HG03108 (cell line): Measurements from ENCODE around the gene DISC1.

Source experiments
- ATAC-seq: cut with Tn5 transposase; IDR thresholded peaks from one replicate; pipeline ENCODE4 v1.9.1; 2021; ENCODE audit warnings: moderate library complexity; ENCODE audit not compliant: unreplicated experiment

The DISC1 gene

GRCh38 chr1:231694465-231695077 is 68.0 kb downstream of the DISC1 start:
- no peak for ATAC-seq

DNA sequence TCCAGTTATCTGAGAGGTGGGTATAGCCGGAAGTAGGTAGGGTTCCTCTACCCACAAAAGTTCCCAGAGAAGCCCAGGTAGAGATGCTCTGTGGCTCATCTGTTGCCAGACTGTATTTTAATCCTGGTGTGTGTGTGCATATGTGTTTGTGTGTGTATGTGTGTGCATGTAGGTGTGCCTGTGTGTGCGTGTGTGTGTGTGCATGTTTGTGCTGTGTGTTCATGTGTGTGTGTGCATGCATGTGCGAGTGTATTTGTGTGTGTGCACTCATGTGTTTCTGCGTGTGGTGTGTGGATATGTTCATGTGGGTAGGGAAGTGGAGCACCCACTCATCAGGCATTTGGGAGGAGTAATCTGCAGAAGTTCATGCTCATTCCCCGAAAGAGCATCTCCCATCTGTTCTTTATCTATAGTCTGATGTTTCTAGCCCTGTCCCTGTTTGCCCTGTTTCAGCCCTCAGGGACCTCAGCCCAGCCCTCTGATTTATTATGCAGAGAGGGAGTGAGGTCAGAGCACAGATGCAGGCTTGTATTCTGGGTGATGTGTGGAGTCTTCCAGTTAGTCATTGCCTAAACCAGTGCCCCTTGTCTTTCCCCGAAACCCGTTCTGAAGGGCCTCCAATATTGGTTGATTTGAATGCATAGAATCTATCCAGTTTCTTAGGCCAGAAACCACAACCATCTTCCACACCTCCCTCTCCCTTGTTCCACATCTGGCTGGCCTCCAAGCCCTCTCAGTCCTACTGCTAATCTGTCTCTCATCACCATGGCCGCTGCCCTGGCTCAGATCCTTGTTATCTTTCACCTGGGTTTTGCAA is 69.1 kb downstream of the DISC1 start:
- ATAC-seq, result no peak

DNA sequence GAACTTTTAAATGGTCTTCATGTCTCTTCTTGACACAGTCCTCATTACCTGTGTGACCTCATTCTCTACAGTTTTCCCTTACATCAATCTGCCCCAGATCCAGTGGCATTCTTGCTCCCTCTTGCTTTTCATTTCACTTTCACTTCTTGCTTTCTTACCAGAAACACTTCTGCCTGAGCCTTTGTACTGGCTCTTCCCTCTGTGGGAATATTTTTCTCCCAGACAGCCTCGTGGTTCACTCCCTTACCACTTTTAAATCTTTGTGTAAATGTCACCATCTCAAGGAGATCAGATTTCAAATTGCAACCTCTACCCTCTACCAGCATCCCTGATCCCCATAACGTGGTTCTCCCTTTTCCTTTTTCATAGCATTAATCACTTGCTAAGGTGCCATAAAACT is 73.2 kb downstream of the DISC1 start:
- no peak for ATAC-seq

DNA sequence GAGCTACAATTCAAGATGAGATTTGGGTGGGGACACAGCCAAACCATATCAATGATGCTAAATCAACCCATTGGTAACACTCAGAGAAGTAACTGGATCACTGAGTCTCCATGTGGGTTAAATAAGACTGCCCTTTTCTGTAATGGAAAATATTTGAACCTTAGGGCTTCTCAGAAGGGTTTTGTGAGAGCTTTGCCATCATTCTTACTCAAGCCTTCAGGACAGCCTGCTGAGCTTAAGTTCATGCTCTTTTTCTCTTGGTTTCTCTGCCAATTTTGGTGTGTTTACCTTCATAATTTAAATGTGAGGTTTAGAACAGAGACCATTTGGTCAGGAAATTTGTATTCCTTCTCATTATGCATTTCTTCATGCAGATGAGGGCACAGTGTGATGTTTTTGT is 74.7 kb downstream of the DISC1 start:
- no peak for ATAC-seq

- ATAC-seq, result no peak
Observed at GRCh38 chr1:231702331-231702730, 75.7 kb downstream of the DISC1 start.

GRCh38 chr1:231702804-231703203 is 76.2 kb downstream of the DISC1 start:
- ATAC-seq, result no peak

- no peak for ATAC-seq
Observed at GRCh38 chr1:231705806-231706760, 79.5 kb downstream of the DISC1 start.

GRCh38 chr1:231706934-231707333 is 80.3 kb downstream of the DISC1 start:
- no peak for ATAC-seq

DNA sequence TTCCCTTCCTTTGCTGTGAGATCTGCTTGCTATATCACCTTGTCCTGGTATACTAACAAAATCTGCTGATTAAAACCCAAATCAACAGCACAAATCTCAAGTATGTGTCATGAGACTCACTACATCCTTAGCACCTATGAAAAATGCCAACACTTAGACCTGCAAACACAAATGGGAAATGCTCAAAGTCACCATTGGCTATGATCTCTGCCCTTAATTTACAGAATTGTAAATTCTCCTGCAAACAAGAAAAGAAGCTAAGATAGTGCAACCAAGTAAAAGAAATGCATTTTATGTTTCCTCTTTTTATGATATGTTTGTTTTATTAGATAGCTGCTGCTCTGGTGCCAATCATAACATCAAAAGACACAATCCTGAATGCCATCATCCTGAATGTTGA is 80.8 kb downstream of the DISC1 start:
- ATAC-seq, result no peak

DNA sequence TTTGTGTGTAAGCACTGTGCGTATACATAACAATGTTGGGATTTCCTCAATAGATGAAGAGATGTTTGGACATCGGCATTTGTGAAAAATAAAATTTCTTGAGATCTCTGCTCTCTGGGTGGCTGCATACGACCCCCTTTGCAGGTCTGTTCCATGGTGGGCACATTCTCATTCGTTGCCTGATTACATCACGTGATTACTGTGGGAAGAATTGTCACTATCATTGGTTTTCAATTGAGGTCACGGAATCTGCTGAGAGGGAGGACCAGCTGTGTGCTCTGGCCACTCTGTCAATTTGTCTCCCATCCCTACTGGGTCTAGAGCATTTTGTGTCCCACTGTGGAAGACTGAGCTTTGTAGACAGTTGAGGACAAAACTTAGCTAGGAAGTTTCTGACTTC is 81.8 kb downstream of the DISC1 start:
- no peak for ATAC-seq

DNA sequence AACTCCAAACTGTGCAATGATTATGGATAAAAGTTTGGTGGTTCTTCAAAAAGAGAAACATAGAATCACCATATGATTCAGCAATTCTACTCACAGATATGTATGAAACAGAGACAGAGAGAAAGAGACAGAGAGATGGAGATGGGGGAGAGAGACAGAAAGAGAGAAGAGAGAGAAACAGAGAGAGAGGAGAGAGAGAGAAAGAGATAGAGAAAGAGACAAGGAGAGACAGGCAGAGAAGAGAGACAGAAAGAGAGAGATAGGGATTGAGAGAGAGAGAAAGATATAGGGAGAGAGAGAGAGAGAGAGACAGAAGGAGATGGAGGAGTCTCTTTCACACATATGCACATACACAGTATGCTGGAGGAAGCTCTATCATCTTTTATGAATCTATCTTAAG is 87.8 kb downstream of the DISC1 start:
- ATAC-seq, result no peak

GRCh38 chr1:231715816-231716722 is 89.5 kb downstream of the DISC1 start:
- ATAC-seq, result no peak

GRCh38 chr1:231716879-231717278 is 90.3 kb downstream of the DISC1 start:
- ATAC-seq, result no peak

GRCh38 chr1:231719485-231720183 is 93.0 kb downstream of the DISC1 start:
- ATAC-seq, result no peak

DNA sequence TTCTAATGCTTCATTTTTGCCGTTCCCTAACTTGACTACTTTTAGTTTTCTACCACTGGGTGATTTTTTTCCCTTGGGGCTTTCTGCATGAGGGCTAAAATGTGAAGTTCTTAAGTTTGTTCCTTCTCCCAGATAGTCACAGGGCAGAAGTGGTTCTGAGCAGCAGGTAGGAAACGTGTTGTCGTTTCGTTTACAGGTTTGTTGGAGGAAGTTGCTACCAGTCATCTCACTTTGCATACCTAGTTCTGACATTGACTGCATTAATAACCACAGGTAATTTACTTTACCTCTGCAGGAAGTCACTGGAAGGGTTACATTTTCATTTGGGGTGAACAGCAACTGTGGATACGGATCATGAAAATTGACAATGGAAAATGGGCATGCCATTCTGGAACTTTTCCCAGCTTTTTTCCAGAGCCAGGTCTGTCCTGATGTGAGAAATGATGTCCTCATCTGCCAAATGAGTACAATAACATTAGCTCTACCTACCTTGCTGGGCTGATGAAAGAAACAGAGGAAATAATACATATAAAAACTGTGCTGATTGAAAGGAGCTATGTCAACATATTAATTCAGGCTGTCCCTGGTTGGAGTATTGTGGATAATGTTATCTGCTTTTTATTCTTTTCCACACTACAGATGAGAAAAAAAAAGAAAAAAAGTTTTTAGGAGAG is 94.2 kb downstream of the DISC1 start:
- ATAC-seq, result no peak

DNA sequence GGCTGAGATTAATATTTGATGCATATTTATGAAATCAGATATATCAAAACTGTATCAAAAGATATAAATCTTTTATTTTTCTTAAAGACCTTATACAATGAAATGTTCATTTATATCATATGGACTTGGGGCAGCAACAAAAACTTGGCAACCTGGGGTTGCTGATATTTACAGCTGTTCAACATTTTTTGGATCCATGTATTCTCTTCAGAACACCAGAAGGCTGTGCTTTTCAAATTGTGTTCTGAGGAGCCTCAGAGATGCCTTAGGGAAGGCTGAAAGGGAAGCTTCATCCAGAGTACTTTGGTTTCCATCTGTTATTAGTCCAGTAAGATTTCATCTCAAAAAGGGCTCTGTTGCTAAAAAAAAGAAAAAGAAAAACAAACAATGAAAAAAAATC is 94.8 kb downstream of the DISC1 start:
- ATAC-seq, result no peak

GRCh38 chr1:231722356-231722755 is 95.8 kb downstream of the DISC1 start:
- ATAC-seq, result no peak

- ATAC-seq, result no peak
Observed at GRCh38 chr1:231723146-231723545, 96.6 kb downstream of the DISC1 start.

DNA sequence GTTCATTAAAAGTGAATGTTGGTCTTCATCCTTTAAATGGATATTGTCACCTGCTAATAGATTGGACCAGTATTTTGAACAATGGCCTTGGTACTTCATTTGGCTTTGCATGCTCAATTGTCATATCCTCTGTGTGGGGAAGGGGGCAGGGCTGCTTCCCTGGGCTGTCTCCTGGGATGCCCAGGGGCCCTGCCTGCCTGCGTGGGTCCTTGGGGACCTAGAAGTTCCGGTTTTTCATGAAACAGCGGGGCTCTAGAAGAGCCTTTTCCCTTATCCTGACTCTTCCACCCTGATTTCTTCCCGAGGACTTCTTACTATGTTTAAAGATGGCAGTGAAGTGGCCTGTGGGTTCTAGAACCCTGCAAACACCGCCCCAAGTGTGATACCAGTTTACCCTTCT is 97.5 kb downstream of the DISC1 start:
- ATAC-seq, result no peak
